HG02970 (cell line): ENCODE data around the gene CFAP45.

Experiments used
- ATAC-seq: cut with Tn5 transposase; IDR thresholded peaks from one replicate; pipeline ENCODE4 v1.9.1; 2021; ENCODE audit warnings: mild to moderate bottlenecking, moderate library complexity, moderate number of reproducible peaks; ENCODE audit not compliant: unreplicated experiment, low FRiP score

Gene CFAP45

DNA sequence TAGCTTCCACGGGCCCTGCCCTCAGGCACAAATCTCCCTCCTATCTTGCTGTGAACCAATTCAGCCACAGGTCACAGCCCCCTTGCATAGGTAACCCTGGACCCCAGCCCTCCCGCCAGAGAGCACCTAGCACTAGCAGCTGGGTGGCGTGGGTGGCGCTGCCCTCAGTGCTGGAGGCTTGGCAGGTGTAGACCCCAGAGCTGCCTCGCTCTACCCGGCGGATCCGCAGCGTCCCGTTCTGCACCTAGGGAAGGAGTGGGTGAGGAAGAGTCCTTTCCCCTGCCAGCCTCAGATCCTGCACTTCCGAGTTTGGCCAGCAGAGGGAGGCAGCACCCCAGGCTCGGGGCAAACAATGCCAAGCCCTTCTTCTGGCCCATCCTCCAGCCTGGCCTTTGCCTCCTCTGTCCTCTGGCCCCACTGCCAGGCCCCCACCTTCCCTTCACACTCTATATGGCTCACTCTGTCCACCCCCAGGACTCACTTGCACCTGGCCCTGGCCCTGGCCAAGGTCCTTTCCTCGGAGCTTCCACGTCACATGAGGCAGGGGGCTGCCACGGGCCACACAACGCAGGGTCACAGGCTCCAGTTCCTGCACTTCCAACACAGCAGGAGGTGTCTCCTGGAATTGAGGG, 36.4 kb upstream of the CFAP45 start:
- no peak for ATAC-seq

DNA sequence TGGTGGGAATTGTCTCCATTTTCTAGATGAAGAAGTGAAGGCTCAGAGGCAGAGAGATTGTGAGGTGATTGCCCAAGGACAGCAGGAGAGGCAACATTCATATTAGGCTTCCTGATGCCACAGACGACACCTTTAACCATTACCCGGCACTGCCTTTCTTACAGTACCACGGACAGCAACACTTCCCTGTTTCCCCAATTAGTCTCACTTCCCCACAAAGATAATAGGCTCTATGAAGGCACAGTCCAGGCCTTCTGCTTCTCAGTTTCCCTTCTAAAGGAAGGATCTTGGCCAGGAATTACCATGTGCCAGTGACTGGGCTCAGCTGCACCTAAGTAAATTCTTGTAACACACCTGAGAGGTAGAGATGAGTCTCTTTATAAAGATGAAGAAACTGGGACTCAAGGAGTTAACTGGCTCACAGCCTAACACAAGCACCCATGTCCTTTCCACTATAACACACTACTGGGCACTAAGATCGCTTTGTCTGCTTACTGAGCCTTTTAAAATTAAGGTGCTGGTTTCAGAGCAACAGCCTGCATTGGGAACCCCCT, 35.8 kb upstream of the CFAP45 start:
- ATAC-seq: no peak

GRCh38 chr1:159935305-159935704, 35.3 kb upstream of the CFAP45 start:
- no peak for ATAC-seq

- ATAC-seq: no peak
Measured at GRCh38 chr1:159934136-159935039, 34.4 kb upstream of the CFAP45 start.

GRCh38 chr1:159933347-159933746, 33.4 kb upstream of the CFAP45 start:
- no peak for ATAC-seq

- ATAC-seq: no peak
Measured at GRCh38 chr1:159932296-159933285, 32.6 kb upstream of the CFAP45 start.

DNA sequence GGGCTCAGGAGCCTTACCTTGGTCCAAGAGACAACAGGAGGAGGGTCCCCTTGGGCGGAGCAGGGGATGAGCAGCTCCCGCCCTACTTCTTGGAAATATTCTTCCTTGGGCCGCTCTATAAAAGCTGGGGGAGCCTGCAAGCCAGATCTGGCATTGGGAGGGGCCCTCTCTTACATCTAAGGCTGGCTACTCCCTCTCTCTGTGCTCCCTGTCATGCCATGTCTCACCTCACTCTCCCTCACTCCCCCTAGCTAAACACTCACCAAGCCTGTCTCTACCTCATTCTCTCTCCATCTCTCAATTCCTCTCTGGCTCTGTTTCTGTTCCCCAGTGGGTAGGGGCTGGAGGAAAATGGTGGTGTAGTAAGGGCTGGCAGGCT, 31.8 kb upstream of the CFAP45 start:
- ATAC-seq: no peak

GRCh38 chr1:159931101-159931794, 31.3 kb upstream of the CFAP45 start:
- no peak for ATAC-seq

DNA sequence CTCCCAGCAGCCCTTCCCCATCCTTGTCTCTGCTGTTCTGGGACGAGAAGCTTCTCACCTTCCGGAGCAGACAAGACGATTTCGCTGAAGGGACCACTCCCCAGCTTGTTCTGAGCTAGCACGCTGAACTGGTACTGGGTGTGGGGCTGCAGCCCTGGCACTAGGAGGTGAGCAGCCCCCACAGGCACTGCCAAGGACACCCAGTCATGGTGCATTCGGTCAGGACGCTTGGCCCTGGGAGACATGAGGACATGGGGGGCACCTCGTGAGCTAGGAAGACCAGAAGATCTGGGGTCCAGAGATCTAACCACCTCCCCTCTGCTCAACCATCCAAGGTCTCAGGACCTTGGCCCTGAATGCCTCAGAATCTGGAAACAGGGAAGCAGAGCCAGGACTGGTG, 30.7 kb upstream of the CFAP45 start:
- no peak for ATAC-seq

GRCh38 chr1:159930216-159930615, 30.3 kb upstream of the CFAP45 start:
- no peak for ATAC-seq

GRCh38 chr1:159929155-159930051, 29.4 kb upstream of the CFAP45 start:
- no peak for ATAC-seq

GRCh38 chr1:159928491-159929050, 28.6 kb upstream of the CFAP45 start:
- no peak for ATAC-seq

DNA sequence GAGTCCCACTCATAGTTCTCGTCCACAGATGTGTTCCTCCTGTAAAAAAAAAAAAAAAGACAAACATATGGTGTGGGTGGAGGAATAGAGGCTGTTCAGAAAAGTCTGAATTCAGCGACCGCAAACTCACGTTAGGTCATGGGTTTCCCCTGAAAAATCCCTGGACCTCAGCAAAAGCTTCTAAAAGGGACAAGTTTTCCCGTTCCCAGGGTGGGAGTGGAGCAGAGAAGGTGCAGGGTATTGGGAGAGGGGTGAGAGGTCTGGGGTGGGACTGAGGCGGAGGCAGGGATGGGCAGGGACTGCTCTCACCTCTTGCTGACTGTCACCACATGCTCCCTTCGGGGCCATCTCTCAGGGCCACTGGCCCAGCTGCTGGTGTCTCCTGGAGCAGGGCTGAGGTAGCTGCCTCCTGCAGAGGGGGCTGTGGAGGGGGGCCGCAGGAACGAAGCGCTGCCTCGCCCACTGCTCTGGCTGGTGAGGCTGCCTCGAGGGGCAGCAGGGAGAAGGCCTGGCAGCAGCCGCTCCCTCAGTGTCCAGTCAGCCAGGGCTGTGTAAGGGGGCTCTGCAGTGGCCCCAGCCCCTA, 28.0 kb upstream of the CFAP45 start:
- ATAC-seq: no peak

DNA sequence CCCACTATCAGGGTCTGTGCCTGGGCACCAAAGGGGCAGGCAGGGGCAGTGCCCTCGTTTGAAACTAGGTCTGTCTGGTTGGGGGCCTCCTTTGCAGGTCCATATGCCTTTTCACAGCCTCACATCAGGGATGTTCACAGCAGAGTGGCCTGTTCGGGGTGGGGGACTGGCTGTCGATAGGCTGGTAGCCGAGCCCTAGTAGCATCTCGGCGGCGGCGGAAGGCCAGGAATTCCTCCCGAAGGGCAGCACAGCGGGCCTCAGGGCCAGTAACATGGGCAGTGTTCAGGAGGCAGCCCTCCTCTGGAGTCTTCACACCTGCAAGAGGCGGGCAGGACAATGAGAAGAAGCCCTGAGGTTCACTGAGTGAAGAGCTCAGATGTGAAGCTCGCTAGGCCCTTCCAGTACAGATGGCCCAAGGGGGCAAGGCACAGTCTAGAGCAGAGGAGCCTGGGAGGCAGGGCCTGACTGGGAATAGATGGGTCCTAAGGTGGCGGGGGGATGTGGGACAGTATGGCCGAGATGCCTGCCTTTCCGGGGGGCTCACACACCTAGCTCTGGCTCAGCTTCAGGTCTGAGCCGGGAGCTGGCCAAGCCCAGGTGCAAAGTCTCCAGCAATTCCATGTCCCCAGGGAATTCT, 27.4 kb upstream of the CFAP45 start:
- no peak for ATAC-seq

DNA sequence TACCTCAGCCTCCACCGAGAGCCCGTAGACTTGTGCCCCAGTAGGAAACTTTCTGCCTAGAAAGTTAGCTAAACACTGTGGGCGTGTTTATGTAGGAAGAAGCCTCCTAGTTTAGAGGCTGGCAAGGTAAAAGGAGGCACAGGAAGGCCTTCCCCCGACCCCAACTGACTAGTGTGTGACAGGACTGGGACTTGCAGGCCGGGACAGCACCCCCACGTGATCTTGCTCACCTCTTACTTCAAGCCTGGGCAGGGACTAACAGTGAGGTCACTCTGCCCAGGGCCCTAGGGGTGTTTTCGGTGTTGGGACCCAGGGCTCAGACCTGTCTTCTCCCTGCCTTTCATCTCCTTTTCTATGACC, 25.7 kb upstream of the CFAP45 start:
- peak; percentile 1 for ATAC-seq

GRCh38 chr1:159924791-159925718, 25.1 kb upstream of the CFAP45 start, which contains the start of gene TAGLN2:
Gene TAGLN2, minus strand, starts transcription at chr1:159925507. Its CDS starts 4,998 bp downstream, at chr1:159920509.
- peak; percentile 44 for ATAC-seq
